PC-9 (cell line): Measurements from ENCODE around the gene WFDC1. TPM values are rescaled to one million over a fixed set of nuclear protein-coding genes. Genes with fewer than 3 reads are reported as not detected.
A peak's percentile ranks its signal among the peaks of the same experiment; 100 is the strongest.

Experiments used
- BruUV-seq: library from RNA; stranded (reverse); fragments of 400-500 nt; replicated peaks from 2 replicates; lab custom pipeline; 2021; lab: Mats Ljungman, UMichigan
- CTCF ChIA-PET: fragments of 300-600 bp; sonication (Branson Sonifier 250); formaldehyde crosslinking; loops from one replicate; lab custom pipeline; 2022; ENCODE audit warnings: antibody characterized with exemption; lab: Charles Lee
- POLR2A ChIA-PET: fragments of 300-600 bp; sonication (Branson Sonifier 250); formaldehyde crosslinking; loops from one replicate; lab custom pipeline; 2022; ENCODE audit warnings: antibody characterized with exemption; ENCODE audit not compliant: unreplicated experiment; lab: Charles Lee
- DNase-seq, 2 experiments: peaks; one replicate each; pipeline versions ENCODE4 v3.0.0 to v3.0.0-alpha.2; 2015 to 2022; ENCODE audit warnings: mixed read lengths in 1 of 2
- H2AFZ ChIP-seq: fragments of 200-600 bp; sonication (generic); 2 replicates; pipeline ENCODE4 v1.8.1; 2017; ENCODE audit warnings: antibody characterized with exemption
- H3F3A ChIP-seq: fragments of 200-600 bp; sonication (generic); 2 replicates; pipeline ENCODE4 v1.8.1; 2017; ENCODE audit warnings: antibody characterized with exemption, mild to moderate bottlenecking, low read depth; ENCODE audit not compliant: insufficient read depth
- H3K27ac ChIP-seq: fragments of 200-600 bp; sonication (generic); 2 replicates; pipeline ENCODE4 v1.6.1; 2016; ENCODE audit warnings: mixed run types
- H3K27me3 ChIP-seq: fragments of 200-600 bp; sonication (generic); 2 replicates; pipeline ENCODE4 v1.6.1; 2016; ENCODE audit warnings: low read depth, mixed run types; ENCODE audit not compliant: insufficient read depth
- H3K36me3 ChIP-seq: fragments of 200-600 bp; sonication (generic); 2 replicates; pipeline ENCODE4 v1.6.1; 2016; ENCODE audit warnings: low read depth, mixed run types
- H3K4me1 ChIP-seq: fragments of 200-600 bp; sonication (generic); replicated peaks from 2 replicates; pipeline ENCODE4 v1.6.1; 2016; ENCODE audit warnings: mixed run types; ENCODE audit not compliant: insufficient read depth
- H3K4me2 ChIP-seq: fragments of 200-600 bp; sonication (generic); 2 replicates; pipeline ENCODE4 v1.6.1; 2017; ENCODE audit warnings: mixed run types
- H3K4me3 ChIP-seq: fragments of 200-600 bp; sonication (generic); 2 replicates; pipeline ENCODE4 v1.6.1; 2016; ENCODE audit warnings: mixed run types
- H3K79me2 ChIP-seq: fragments of 200-600 bp; sonication (generic); 2 replicates; pipeline ENCODE4 v1.6.1; 2017; ENCODE audit warnings: low read depth, mixed run types
- H3K9me2 ChIP-seq: fragments of 200-600 bp; sonication (generic); 2 replicates; pipeline ENCODE4 v1.8.1; 2017; ENCODE audit warnings: mild to moderate bottlenecking; ENCODE audit not compliant: insufficient read depth
- H3K9me3 ChIP-seq: fragments of 200-600 bp; sonication (generic); 2 replicates; pipeline ENCODE4 v1.8.1; 2016; ENCODE audit warnings: low read depth; ENCODE audit not compliant: insufficient read depth
- H4K20me1 ChIP-seq: fragments of 200-600 bp; sonication (generic); 2 replicates; pipeline ENCODE4 v1.8.1; 2017; ENCODE audit not compliant: insufficient read depth
- CTCF ChIP-seq: fragments of 200-600 bp; sonication (generic); conservative IDR thresholded peaks from 2 replicates; pipeline ENCODE4 v1.6.1; 2017; ENCODE audit warnings: mixed run types, antibody characterized with exemption, mild to moderate bottlenecking, moderate library complexity
- EZH2 ChIP-seq: fragments of 200-600 bp; sonication (generic); IDR thresholded peaks from 2 replicates; pipeline ENCODE4 v1.8.0; 2017; ENCODE audit warnings: antibody characterized with exemption, low read depth
- intact Hi-C: fragments of 100-400 bp; cut with micrococcal nuclease; formaldehyde crosslinking; loops from one replicate; pipeline ENCODE4 v1.10.0; 2022; ENCODE audit not compliant: unreplicated experiment
- total RNA-seq: library from RNA; stranded (reverse); gene quantifications from 2 replicates; pipeline ENCODE4 v1.2.3, GENCODE V29; 2021

WFDC1 gene
- total RNA-seq, 1 experiment from 2014 or later: not detected

DNA sequence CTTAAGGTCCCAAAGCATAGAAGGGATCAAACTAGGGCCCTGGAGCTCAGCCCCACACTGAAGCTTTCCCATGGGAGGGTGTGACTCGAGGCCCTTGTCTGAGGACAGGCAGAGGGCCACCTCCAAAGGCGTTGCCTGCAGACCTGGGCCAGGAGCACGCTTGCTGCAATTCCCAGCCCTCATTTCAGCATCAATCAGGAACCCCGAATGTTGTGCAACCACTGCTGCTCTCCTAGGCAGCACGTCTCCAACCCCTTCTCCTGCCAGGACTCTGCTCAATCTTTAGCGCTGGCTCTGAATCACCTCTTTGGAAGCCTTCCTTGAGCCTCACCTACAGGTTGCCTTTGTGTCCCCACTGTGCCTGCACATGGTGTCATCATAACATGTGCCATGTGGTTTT, 59.6 kb downstream of the WFDC1 start:
- BruUV-seq: no TSS peak
- peak overlapping the region; percentile 63 for H3K27ac ChIP-seq
- CTCF ChIA-PET: no interaction called here

DNA sequence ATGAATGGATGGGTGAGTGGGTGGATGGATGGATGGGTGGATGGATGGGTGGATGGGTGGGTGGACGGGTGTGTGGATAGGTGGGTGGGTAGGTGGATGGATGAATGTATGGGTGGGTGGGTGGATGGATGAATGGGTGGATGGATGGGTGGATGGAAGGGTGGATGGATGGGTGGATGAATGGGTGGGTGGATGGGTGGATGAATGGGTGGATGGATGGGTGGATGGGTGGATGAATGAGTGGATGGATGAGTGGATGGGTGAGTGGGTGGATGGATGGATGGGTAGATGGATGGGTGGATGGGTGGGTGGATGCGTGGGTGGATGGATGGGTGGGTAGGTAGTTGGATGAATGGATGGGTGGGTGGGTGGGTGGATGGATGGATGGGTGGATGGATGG, 60.5 kb downstream of the WFDC1 start:
- DNase-seq: no peak
- TF ChIP-seq EZH2: no peak
- no peak for TF ChIP-seq CTCF
- H3K79me2 ChIP-seq: no peaks in the 10 kb centered on the region
- H4K20me1 ChIP-seq: no peaks in the 10 kb centered on the region
- H3K36me3 ChIP-seq: no peaks in the 10 kb centered on the region
- H3K9me3 ChIP-seq: no peaks in the 10 kb centered on the region
- no peak overlapping the region for H3K4me2 ChIP-seq
- no peaks in the 10 kb centered on the region for H3K27me3 ChIP-seq
- ChIA-PET CTCF (no interaction called here), POLR2A (no interaction called here)
- H3K27ac ChIP-seq: no peak overlapping the region
- no peak overlapping the region for H3K4me3 ChIP-seq
- H3K9me2 ChIP-seq: no peaks in the 10 kb centered on the region
- H3K4me1 ChIP-seq: peaks cover 50% of the 10 kb centered on the region
- peaks cover 36% of the 10 kb centered on the region for H3F3A ChIP-seq
- intact Hi-C loops: no loop called here
- BruUV-seq: no TSS peak
- no peak overlapping the region for H2AFZ ChIP-seq

More for the DNA sequence above, 59.6 kb downstream of the WFDC1 start:
- Histone ChIP-seq H3K4me3 (no peak overlapping the region), H2AFZ (no peak overlapping the region), H3K4me2 (peak overlapping the region; percentile 32), H3K79me2 (no peaks in the 10 kb centered on the region), H4K20me1 (no peaks in the 10 kb centered on the region), H3K9me3 (no peaks in the 10 kb centered on the region), H3K36me3 (no peaks in the 10 kb centered on the region), H3K4me1 (peaks cover 50% of the 10 kb centered on the region), H3F3A (peaks cover 36% of the 10 kb centered on the region), H3K27me3 (no peaks in the 10 kb centered on the region), H3K9me2 (no peaks in the 10 kb centered on the region)
- peak in 1 of 2 experiments; percentile 79 for DNase-seq
- intact Hi-C loops: no loop called here
- POLR2A ChIA-PET: no interaction called here
- TF ChIP-seq EZH2 (no peak), CTCF (no peak)

DNA sequence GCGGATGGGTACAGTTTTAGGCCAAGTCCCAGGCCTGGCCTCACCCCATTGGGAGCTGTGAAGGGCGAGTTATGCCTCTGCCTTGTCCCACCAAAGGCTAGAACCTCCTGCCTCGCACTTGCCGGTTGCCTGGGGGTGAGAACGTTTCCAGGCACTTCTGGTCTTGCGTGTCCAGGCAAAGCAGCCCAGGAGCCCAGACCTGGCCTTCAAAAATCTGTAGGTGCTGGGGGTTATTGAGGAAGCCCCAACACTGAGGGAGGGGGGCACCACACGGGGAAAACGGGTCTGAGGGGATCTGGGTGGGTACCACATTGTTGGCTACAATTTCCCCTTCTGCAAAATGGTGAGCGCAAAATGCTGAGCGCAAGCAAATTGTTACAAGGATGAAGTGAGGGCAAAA, 61.5 kb downstream of the WFDC1 start:
- H3K4me1 ChIP-seq: peaks cover 58% of the 10 kb centered on the region
- TF ChIP-seq EZH2: no peak
- TF ChIP-seq CTCF: no peak
- POLR2A ChIA-PET: no interaction called here
- no peaks in the 10 kb centered on the region for H3K36me3 ChIP-seq
- no peak for DNase-seq
- H3K9me3 ChIP-seq: no peaks in the 10 kb centered on the region
- intact Hi-C loops: loop anchor here (1.0 kb wide), 1 partner anchor 263 kb away; no protein-coding TSS in a partner anchor
- H3K4me3 ChIP-seq: no peak overlapping the region
- H3K79me2 ChIP-seq: no peaks in the 10 kb centered on the region
- H3F3A ChIP-seq: peaks cover 36% of the 10 kb centered on the region
- no peaks in the 10 kb centered on the region for H3K9me2 ChIP-seq
- peak overlapping the region; percentile 83 for H3K4me2 ChIP-seq
- no TSS peak for BruUV-seq
- CTCF ChIA-PET: no interaction called here
- H4K20me1 ChIP-seq: no peaks in the 10 kb centered on the region
- H3K27me3 ChIP-seq: no peaks in the 10 kb centered on the region
- H2AFZ ChIP-seq: no peak overlapping the region
- H3K27ac ChIP-seq: peak overlapping the region; percentile 83
